Right renal pelvis (tissue), 4 donors: ENCODE measurements around the gene SLC9A1. TPM values are rescaled to one million over a fixed set of nuclear protein-coding genes. Genes with fewer than 3 reads are reported as not detected.
"Not testable (repeated sequence)": the region's sequence is repeated elsewhere in the genome, so short reads cannot be mapped to it uniquely, and the experiment has no call there.

Source experiments
- DNase-seq, 4 donors: peaks; one replicate each; pipeline ENCODE4 v3.0.0-alpha.2; 2013; ENCODE audit warnings: low read depth in 4 of 4, low spot score in 3 of 4, missing footprints in 1 of 4
- polyA plus RNA-seq, 4 donors: library from polyadenylated mRNA; unstranded; fragments of 120-200 nt; gene quantifications; one replicate each; pipeline ENCODE4 v1.2.1, GENCODE V29; 2013; ENCODE audit not compliant: insufficient read length in 4 of 4

The SLC9A1 gene
- polyA plus RNA-seq: 10 to 100 TPM; 23.4 to 32.1 (median 25.0) TPM

GRCh38 chr1:27154991-27155781 is at the start of gene SLC9A1:
SLC9A1 (minus strand) TSS chr1:27155125; CDS start chr1:27154334, 791 bp downstream.
- peak; percentile 86 to 89 (median 86) for DNase-seq

- no peak for DNase-seq
Observed at GRCh38 chr1:27203946-27204345, 49.0 kb upstream of the SLC9A1 start.

GRCh38 chr1:27201295-27201694 is 46.4 kb upstream of the SLC9A1 start:
- DNase-seq: no peak

GRCh38 chr1:27193194-27193593 is 38.3 kb upstream of the SLC9A1 start:
- DNase-seq: no peak

- DNase-seq: no peak
Observed at GRCh38 chr1:27192039-27192529, 37.2 kb upstream of the SLC9A1 start.

- DNase-seq: not testable (repeated sequence)
Observed at GRCh38 chr1:27184665-27185064, 29.7 kb upstream of the SLC9A1 start.

GRCh38 chr1:27179979-27180378 is 25.1 kb upstream of the SLC9A1 start:
- no peak for DNase-seq

GRCh38 chr1:27179379-27179778 is 24.5 kb upstream of the SLC9A1 start:
- DNase-seq: no peak

GRCh38 chr1:27176954-27177353 is 22.0 kb upstream of the SLC9A1 start:
- DNase-seq: no peak

GRCh38 chr1:27176323-27176722 is 21.4 kb upstream of the SLC9A1 start:
- DNase-seq: no peak

- not testable (repeated sequence) for DNase-seq
Observed at GRCh38 chr1:27172992-27173391, 18.1 kb upstream of the SLC9A1 start.

GRCh38 chr1:27166929-27167328 is 12.0 kb upstream of the SLC9A1 start:
- no peak for DNase-seq

- no peak for DNase-seq
Observed at GRCh38 chr1:27166351-27166802, 11.5 kb upstream of the SLC9A1 start.

- DNase-seq: no peak
Observed at GRCh38 chr1:27163093-27163492, 8.2 kb upstream of the SLC9A1 start.

- no peak for DNase-seq
Observed at GRCh38 chr1:27162090-27162489, 7.2 kb upstream of the SLC9A1 start.

- DNase-seq: no peak
Observed at GRCh38 chr1:27161594-27161993, 6.7 kb upstream of the SLC9A1 start.

GRCh38 chr1:27157194-27157593 is 2.3 kb upstream of the SLC9A1 start:
- no peak for DNase-seq

GRCh38 chr1:27154469-27154990 is 395 bp downstream of the SLC9A1 start:
- DNase-seq: no peak

GRCh38 chr1:27153927-27154358 is 982 bp downstream of the SLC9A1 start:
- DNase-seq: no peak

- DNase-seq: no peak
Observed at GRCh38 chr1:27153549-27153886, 1.4 kb downstream of the SLC9A1 start.

GRCh38 chr1:27152829-27153548 is 1.9 kb downstream of the SLC9A1 start:
- no peak for DNase-seq
